CD4-positive, alpha-beta T cell treated with Interleukin-17A for 4 hours (primary cell): ENCODE results near the gene CD34.
"Not testable (repeated sequence)": the region's sequence is repeated elsewhere in the genome, so short reads cannot be mapped to it uniquely, and the experiment has no call there.

ENCODE experiments used
- DNase-seq: peaks from one replicate; pipeline ENCODE4 v3.0.0-alpha.2; 2020; ENCODE audit warnings: mixed read lengths

The CD34 gene

DNA sequence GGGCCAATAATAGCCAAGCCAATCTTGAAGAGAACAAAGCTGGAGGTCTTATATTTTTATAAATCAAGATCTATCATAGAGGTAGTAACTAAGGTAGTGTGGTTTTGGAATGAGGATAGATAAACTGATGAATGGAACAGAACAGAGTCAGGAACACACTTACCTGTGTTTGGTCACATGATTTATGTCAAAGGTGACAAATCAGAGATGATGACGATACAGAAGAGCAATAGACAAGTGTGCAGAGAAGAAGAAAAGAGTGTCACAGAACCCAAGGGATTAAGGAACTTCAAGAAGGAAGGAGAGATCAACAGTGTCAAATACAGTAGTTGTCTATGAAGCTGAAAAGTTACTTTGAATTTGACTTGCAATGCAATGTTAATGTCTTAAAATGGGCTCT, 16.1 kb upstream of the CD34 start:
- DNase-seq = no peak

DNA sequence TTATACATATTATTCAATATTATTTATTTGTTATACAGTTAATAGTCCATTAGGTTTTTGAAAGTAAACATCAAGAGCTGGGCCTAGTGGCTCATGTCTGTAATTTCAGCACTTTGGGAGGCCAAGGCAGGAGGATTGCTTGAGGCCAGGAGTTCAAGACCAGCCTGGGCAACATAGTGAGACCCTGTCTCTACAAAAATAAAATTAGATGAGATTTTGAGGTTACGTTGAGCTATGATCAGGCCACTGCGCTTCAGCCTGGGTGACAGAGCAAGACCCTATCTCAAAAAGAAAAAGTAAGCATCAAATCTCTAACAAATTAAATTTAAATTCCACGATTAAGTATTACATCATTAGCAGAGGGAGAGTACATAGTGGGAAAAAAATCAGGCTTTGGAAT, 15.0 kb upstream of the CD34 start:
- DNase-seq = not testable (repeated sequence)

DNA sequence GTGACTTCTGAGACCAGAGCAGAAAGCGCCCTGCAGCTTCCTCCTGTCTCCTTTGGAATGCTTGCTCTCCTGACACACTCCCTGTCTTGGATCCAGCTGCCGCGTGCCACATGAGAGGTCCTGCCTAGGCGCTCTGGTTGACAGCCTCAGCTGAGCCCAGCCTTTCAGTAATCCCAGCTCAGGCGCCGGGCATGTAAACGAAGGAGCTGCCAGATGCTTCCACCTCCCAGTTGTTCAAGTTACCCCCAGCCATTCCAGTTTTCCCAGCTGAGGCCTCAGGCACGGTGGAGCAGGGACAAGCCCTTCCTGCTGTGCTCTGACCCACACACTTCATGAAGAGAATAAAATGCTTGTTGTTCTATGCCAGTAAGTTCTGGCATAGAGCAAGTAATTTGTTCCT, 14.3 kb upstream of the CD34 start:
- DNase-seq = no peak

DNA sequence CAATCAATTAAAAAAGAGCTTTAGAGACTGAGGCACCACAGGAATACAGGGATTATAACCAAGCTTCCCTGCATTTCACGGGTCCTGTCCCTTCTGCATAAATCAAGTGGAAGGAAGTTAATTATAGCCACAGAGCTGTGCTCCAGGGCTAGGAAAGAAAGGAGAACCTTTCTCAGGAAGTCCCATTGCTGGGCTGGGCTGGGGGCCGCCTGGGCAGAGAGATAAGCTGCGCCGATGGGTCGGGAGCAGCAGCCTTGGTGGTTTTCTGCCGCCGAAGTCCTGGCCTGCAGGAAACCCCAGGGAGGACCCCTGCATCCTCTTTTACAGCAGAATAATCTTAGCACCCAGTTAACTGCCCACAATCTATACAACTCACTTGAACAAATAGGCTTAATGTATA, 12.6 kb upstream of the CD34 start:
- no peak for DNase-seq

DNA sequence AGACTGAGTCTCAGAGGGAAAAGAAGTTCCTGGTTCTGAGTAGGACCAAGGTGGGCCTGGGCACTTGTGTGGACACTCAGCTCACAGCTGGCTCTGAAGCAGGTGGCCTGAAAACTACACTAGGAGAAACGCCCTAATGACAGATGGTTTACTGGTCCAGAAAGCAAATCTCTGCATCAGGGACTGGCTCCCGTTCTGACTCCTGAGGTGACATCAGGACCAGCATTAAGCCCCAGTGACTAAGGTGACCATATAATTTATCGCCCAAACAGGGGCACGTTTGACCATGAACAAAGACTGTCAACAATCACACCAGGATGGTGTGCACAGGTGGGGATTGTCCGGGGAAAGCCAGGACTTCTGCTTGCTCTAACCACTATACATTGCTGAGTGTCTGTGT, 12.2 kb upstream of the CD34 start:
- DNase-seq = no peak

DNA sequence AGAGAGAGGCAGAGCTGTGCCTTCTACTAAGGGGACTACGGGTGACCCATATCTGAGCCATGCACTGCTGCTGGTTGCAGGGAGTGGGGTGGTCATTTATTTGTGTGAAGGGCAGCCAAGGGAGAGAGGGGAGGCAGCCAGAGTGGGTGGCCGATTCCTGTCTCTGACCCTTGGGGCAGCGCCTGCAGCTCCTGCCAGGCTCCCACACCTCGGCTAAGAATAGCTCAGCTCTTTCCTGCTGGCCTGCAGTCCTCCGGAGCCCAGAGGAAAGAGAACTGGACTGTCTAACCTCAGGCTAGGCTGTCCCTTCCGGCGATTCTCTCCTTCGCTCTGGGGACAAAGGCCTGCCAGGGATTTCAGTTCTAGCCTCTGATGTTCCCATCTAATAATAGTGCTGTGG, 11.6 kb upstream of the CD34 start:
- DNase-seq = no peak

DNA sequence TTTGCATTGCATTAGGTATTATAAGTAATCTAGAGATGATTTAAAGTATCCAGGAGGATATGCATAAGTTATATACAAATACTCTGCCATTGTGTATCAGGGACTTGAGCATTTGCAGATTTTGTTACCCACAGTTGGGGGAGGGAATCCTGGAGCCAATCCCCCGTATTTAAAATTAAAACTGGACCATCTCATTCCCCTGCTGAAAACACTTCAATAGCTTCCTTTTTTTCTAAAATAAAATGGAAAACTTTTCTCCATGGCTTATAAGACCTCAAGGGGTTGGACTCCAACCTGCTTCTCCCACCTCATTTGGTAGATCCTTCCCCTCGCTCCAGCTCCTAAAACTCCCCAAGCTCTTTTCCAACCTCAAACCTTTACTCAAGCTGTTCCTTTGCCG, 10.4 kb upstream of the CD34 start:
- DNase-seq = no peak

DNA sequence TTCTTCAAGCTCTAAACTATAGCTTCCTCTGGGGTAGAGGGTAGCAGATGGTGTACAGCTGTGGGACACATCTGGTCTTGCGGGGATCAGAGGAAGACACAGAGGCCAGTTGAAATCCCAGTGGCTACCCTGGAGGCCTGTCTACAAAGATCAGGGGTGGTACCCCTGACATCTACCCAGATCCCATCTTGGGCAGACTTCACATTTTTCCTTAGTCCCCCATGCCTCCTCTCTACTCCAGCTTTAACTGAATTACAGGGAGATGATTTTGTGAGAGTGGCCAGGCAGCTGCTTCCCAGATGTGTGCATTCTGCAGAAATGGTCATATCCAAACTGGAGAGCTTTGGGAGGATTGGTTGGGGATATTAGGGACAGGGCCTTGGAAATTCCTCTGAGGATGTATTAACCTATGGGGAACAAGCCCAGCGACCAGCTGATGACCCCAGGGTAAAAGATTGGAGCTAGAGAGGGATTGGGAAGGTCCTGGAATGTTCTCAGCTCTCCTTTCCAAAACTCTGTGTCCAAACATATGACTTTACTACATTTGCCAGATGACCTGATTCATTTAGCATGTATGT, 9.6 kb upstream of the CD34 start:
- DNase-seq = no peak

DNA sequence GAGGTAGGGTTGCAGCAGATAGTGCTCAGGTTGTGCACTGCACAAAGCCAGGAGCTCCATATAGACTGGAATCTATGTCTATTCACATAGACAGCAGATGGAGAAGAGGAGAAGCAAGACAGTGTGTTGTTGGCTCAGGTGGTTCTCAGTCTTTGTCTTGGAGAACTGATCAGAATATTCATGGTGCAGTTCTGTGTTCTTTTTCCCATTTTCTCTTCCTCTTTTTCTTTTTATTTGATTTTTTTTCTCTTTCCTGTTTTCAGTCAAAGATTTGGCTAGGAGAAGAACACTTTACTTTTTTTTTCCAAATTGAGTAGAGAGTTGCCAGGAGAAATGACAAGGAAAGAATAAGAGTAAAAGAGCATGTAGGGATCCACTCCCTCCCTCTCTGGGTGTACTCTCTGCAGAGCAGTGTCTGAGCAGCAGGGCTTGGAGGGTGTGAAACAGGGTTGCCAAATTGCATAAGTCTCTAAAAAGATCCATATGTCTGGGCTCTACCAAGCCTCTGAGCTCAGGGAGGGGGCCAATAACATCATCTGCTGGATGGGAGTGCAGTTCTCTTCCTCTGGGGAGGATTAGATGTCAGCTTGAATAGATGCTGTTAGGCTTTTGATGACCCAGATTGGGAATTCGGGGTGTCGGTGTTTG, 8.7 kb upstream of the CD34 start:
- DNase-seq = no peak

DNA sequence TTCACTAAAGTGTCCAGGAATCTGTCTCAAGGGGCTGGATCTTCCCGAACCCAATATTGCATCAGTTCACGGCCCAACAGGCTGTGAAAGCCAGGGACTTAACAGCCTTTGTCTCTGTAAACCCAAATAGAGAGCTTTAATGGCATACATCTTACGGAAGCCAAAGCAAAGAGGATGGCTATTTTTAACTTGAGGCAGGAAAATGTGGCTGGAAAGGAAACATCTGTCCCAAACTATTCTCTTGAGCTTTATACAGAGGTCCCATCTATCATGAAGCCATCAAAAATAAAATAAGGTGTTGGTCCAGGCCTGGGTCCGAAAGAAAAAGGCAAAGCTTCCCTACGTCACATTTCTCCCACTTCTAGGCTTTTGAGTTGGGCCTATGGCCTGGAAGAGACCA, 7.7 kb upstream of the CD34 start:
- DNase-seq = no peak

DNA sequence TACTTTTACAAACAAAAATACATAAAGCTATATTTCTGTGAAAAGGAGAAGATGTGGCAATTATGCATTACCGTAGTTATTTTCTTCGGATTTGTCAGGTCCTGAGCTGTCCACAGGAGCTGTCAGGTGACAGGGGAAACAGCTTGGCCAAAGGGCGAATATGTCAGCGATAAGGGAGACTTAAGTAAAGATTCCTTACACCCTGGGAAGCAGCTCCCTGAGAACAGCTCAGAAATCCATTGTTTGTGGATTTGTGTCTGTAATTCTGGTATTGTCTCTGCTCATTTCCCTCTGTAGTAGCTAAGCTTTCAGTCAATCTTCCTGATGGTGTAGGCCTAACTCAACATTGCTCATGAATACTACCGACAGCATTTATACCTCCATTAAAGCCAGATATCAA, 7.1 kb upstream of the CD34 start:
- DNase-seq = no peak

DNA sequence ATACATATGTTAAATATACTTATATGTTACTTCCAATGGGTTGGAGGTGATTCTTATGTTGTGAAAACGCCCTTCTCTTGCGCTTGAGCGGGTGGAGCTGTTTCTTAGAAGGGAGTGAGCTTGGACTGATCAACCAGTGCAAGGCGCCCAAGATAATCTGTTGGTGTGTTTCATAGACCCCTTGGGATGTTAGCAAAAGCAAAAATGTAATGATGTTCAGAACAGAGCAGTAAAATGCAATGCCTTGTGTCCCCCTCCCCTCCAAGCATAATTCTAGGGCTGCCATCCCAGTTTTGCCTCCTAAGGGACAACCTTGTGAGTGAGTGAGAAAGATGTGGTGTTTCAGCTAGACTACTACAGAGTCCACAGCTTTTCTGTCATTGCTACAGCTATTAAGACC, 6.2 kb upstream of the CD34 start:
- DNase-seq = no peak

DNA sequence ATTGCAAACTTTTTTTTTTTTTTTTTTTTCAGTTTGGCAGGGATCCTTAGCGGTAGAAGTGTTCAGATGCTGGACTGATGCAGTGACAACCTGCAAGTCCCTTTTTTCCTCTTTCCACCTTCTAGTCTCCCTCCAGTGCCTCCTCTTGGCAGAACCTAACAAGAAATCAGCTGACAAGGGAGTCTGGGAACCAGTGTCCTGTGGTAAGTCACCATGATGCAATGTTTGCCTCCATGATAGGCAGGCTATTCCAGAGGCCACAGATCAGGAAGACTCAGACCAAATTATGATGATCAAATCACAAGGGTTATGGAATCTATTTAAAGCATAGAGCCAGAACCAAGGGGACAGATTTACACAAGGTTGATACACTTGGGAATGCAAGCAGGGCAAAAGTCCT, 3.0 kb upstream of the CD34 start:
- DNase-seq = no peak

DNA sequence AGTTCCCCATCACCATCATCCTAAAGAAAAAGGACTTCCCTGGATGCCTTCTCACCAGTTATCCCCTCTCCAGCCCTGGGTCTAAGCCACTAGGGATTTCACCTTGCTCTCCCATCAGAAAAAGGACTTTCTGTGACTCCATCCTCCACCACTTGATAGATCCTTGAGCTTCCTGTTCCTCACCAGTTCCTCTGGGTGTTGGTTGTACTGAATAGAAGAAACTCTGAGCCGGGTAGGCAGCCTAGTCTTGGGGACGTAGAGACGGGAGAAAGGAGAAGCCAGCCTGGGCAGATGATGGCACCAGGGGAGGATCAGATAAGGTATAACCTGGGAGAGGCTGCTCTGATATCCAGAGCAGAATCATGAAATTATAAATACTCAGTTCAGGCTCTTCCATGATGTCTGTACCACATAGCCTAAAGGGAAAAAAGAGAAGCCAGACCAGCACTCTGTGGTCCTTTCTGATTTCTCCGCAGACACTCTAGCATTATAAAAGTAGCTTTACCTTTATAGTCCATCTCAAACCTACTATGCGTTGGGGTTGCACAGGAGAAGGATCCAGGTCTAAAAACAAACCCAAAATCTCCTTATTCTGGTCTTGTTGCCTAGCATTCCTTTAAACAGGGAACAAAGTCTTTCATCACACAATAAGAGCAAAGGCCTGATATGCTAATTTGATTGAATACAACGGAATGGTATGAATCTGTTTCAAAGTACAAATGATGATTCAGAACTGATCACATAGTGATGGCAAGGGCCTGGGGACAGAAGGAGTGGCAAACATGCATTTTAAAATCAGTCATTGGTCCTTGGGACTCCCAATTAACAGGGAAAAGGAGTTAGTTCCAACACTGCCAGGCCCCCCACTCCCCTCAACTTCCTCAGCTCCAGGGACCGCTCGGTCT, 1.2 kb upstream of the CD34 start:
- no peak for DNase-seq

DNA sequence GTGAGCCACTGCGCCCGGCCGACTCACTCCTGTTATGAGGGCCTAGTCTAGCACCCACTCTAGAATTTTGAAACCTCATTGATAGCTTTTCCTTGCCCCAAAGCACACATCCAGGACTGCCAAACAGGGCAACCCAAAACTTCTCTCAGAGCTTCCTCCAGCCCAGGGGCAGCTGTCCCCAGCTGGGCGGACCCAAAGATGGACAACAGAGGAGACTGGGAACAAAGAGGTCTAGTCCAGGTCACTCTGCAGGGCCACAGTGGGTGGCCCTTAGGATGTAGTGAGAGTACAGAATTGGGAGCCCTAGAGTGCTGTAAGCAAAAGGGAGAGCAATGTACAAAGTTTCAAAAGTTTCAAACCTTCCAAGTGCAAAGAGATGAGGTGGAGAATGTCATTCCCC, 1.2 kb downstream of the CD34 start:
- DNase-seq = no peak

DNA sequence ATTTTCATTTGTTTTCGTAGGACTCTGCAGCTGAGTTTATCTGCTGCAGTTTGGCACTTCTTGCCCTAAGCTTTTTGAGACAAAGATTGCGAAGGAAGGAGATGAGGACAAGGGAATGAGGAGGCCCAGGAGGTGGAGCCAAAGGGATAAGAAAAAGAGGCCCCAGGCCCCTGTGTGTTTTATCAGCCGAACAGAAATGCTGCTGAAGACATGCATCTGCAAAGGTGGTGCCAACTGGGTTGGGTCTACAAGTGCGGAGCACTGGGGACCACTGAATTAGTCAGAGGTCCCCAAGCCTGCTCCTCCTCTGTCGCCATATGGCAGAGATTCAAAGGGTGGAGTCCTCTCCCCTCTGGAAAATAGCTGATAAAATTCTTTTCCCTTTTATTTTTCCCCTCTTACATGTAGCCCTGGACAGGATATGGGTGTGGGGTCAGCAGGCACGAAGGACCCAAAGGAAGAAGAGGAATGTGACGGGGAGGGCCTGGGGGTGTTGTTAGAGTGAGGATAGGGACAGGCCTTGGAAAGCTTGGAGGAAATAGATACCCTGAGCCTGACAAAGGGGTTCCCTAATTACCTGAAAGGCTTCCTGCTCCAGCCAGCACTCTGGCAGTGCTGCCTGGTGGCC, 2.7 kb downstream of the CD34 start:
- no peak for DNase-seq

DNA sequence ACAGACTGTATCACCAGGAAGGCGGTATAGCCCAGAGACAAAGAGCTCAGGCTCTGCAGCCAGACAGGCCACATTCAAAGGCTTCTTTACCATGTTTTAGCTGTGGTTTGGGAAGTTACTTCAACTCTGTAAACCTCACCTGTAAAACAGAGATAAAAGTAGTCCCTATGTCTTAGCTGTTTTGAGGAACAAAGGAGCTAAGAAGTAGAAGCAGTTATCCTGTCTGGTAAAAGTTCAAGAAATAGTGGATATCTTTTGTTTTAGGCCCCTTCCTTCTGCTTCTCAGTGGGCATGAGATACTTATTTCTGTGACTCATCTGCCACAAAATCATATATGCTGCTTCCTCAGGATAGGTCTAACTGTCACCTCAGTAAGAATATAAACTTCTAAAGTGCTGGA, 6.5 kb downstream of the CD34 start:
- no peak for DNase-seq

DNA sequence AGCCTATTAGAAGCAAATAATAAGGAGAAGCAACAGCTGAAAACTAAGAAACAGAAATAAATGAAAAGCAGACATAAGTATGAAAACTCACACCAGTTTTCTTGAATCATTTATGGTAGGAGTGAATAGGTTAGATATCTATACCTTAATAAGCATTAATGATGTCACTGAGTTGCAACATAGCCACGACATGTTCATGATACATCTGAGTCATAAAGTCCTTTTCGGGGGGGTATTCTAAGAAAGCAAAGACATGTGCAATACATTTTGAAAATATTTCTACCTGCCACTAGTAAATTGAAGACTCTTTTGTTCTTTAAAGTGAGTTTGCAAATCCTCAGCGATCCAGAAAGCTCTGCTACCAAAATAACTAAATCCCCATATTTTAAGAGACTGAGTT, 7.2 kb downstream of the CD34 start:
- no peak for DNase-seq

DNA sequence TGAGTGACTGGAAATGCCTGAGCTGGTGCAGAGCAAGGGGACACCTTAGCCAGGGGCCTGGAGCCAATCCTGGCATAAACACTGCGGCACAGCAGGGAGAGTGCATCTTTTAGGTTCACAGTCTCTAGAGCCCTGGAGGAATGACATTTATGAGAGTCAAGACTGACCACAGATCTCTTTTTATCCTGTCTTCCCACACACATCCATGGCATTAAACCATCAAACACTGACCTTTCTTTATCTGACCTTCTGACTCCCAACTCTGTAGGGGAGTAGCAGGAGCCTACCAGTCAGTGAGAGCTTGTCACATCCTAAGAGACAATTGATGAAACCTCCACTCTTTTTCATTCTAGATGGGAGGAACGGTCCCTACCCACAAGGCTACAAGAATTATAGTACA, 7.9 kb downstream of the CD34 start:
- DNase-seq = no peak

DNA sequence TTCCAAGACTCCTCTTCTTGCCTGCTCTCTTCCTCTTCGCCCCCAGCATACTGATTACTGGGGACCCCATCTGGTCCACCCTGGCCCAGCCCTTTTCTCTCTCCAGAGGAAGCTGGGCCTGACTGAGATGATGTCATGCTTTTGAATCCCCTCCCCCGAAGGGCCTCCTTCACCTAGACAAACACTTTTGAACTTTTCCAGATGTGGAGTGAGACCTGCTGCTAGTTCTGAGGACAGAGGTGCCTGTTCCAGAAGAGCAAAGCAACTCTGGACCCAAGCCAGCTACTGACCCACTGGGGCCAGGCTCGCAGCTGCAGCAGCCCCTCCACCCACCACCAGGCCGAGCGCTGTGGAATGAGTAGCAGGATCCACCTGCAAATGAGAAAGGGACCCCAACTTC, 8.4 kb downstream of the CD34 start:
- no peak for DNase-seq

DNA sequence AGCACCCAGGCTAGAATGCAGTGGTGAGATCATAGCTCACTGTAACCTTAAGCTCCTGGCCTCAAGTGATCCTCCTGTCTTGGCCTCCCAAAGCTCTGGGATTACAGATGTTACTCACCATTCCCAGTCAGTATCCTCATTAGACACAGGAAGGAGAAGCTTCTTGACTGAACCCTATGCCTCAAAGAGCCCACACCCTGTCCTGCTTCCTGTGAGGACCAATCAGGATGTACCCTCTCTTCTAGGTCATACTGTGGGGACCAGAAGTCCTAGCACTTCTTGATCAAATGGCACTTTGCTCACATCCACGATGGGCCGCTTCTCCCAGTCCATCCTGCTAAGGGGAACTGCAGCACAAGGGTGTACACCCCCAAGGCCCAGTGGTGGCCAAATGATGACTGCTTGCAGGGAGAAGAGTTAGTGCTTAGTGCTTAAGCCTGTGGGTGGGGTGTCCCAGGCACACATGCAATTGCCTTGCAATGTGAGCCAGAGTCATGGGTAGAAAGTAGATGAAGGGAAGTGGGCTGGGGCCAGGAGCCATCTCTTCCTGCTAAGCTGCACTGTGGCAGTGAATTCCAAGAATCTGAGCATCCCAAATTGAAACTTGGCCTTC, 9.8 kb downstream of the CD34 start:
- DNase-seq = no peak

DNA sequence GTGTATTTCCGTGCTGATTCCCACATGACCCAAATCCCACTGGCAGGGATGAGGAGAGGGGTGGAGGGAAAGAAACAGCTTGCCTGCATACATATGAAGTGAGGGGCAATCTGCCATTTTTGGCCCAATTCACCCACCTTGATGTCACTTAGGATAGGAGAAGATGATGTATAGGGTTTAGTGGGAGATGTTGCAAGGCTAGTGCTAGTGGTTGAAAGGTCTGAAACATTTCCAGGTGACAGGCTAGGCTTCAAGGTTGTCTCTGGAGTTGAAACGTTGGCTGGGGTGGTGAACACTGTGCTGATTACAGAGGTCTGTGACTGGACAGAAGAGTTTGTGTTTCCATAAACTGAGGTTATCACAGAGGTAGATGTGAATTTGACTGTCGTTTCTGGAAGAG, 12.1 kb downstream of the CD34 start:
- DNase-seq = no peak

DNA sequence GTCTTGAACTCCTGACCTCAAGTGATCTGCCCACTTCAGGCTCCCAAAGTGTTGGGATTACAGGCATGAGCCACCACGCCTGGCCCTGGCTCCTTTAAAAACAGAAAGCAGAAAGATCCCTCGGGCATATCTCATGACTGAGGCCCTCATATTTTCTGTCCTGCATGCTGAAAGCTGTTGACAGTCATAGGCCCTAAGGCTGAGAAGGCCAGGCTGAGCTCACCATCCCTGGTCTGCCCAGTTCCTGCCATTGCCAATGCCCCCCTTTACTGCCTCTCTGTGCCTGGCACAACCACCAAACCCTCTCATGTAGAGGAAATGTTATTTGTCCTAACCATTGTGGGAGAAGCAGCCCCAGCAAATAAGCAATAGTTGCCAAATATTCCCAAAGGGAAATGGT, 12.7 kb downstream of the CD34 start:
- no peak for DNase-seq
